HUES6 (cell line): ENCODE data around the gene CACNA1B.

Source experiments
- H3K27ac ChIP-seq: 2 replicates; pipeline ENCODE4 v1.7.0; 2013; ENCODE audit warnings: low read depth, mild to moderate bottlenecking, low read length, inconsistent platforms
- H3K27me3 ChIP-seq: 2 replicates; pipeline ENCODE4 v1.6.1; 2013; ENCODE audit warnings: low read length; ENCODE audit not compliant: control insufficient read depth, insufficient read depth
- H3K36me3 ChIP-seq: 2 replicates; pipeline ENCODE4 v1.6.1; 2013; ENCODE audit warnings: low read length; ENCODE audit not compliant: control insufficient read depth, insufficient read depth
- H3K4me1 ChIP-seq: 2 replicates; pipeline ENCODE4 v1.6.1; 2013; ENCODE audit warnings: low read length; ENCODE audit not compliant: control insufficient read depth, insufficient read depth
- H3K4me3 ChIP-seq: 2 replicates; pipeline ENCODE4 v1.5.1; 2013; ENCODE audit warnings: low read depth, low read length
- H3K9ac ChIP-seq: one replicate; pipeline ENCODE4 v1.6.1; 2013; ENCODE audit warnings: mild to moderate bottlenecking, low read length
- H3K9me3 ChIP-seq: 2 replicates; pipeline ENCODE4 v1.6.1; 2013; ENCODE audit warnings: low read depth, low read length; ENCODE audit not compliant: control insufficient read depth, insufficient read depth

The CACNA1B gene

DNA sequence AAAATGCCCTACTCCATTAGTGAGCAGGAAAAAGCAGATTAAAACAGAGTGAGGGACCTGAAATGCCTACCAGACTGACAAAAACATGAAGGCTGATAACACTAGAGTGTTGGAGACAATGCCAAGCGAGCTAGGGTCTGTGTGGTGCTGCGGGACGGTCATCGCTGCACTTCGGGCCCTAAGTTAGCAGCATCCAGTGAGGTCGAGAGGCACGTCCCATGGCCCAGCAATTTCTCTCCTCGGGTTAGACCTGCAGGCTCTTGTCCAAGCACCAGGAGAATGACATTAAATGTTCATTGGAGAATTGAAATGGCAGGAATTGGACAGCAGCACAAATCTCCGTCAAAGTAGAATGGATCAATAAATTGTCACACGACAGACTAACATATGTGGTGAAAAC is 5.3 kb upstream of the CACNA1B start:
- no peak overlapping the region for H3K27ac ChIP-seq
- H3K4me1 ChIP-seq = no peaks in the 10 kb centered on the region
- no peaks in the 10 kb centered on the region for H3K36me3 ChIP-seq
- H3K9ac ChIP-seq = no peak overlapping the region
- peaks cover 48% of the 10 kb centered on the region for H3K27me3 ChIP-seq
- H3K4me3 ChIP-seq = no peak overlapping the region
- no peaks in the 10 kb centered on the region for H3K9me3 ChIP-seq

DNA sequence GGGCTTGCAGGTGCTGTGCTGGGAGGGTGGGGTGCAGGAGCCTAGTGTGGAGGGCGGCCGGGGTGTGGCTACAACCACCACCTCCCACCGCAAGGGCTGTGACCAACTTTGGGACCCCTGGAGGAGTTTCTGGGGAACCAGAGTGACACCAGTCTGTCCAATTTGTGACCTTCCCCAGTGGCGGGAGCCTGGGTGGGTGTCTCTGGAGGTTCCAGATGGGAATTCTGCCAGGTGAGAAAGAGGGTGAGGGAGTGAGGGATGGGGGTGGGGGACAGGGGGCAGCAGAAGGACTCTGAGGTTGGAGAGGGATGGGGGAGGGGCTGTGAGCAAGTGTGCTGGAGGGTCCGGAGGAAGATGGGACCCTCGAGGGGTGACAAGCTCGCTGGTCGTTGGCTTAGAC is 4.2 kb upstream of the CACNA1B start:
- Histone ChIP-seq H3K9ac (no peak overlapping the region), H3K27me3 (peaks cover 52% of the 10 kb centered on the region), H3K9me3 (no peaks in the 10 kb centered on the region), H3K4me3 (no peak overlapping the region), H3K36me3 (no peaks in the 10 kb centered on the region), H3K4me1 (no peaks in the 10 kb centered on the region; the same call in 1 of the 2 replicates), H3K27ac (no peak overlapping the region)

DNA sequence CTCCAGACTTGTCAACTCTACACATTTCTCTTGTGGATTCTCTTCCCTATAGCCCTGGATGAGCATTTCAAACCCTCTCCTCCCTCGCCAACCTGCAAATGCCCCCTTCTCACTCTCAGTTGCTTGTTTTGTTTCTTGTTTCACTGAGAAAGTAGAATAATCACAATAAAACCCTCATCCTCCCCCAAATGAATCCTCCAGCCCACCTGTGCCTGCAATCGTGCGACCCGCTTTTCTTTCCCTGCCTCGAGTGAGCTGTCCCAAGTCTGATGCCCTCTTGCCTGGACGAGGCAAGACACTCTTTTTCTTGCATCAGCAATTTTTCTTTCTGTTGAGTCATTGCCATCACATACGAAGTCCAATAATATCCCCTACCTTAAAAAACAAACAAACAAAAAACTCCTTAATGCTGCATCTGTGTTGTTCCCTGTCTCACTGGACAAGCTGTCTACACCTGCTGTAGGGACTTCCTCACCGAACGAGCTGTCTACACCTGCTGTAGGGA is 3.7 kb upstream of the CACNA1B start:
- H3K4me1 ChIP-seq = no peaks in the 10 kb centered on the region; the same call in 1 of the 2 replicates
- no peaks in the 10 kb centered on the region for H3K36me3 ChIP-seq
- peaks cover 53% of the 10 kb centered on the region for H3K27me3 ChIP-seq
- no peak overlapping the region for H3K27ac ChIP-seq
- no peak overlapping the region for H3K9ac ChIP-seq
- H3K4me3 ChIP-seq = no peak overlapping the region
- H3K9me3 ChIP-seq = no peaks in the 10 kb centered on the region

DNA sequence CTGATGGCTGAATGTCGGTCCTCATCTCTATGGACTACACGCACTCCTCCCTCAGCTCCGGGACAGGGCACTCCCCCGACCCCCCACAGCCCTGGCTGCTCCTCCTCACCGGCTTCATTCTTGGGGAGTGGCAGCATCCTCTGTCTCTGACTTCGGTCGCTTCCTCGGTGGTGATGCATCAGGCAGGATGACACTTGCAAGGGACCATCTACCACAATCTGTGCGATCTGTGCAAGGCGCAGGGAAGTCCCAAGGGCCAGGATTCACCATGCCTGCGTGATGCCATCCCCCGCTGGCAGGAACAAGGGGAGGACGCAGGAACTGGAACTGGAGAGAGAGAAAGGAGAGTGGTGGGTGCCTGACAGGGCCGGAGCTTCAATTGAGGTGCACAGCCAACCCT is 2.2 kb upstream of the CACNA1B start:
- Histone ChIP-seq H3K27ac (no peak overlapping the region), H3K9me3 (no peaks in the 10 kb centered on the region), H3K4me3 (no peak overlapping the region), H3K4me1 (no peaks in the 10 kb centered on the region; the same call in 1 of the 2 replicates), H3K36me3 (no peaks in the 10 kb centered on the region; the same call in 1 of the 2 replicates), H3K9ac (no peak overlapping the region), H3K27me3 (peaks cover 53% of the 10 kb centered on the region)

DNA sequence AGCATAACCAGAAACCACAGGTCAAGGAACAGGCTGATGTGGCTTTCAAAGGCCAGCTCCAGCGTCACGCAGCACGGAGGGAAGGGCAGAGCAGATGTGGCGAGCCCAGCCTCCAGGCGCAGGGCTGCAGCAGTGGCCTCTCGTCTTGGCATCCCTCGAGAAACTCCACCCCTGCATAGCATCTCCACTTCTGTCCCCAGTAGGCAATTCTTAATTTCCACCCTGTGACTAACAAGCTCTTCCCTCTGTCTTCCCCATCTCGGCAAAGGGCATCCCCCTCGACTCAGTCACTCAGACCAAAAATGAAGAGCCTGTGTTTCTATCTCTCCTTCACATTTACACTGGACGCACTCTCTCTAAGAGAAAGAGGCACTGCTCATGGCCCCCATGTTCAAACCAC is 1.7 kb upstream of the CACNA1B start:
- no peaks in the 10 kb centered on the region for H3K9me3 ChIP-seq
- no peaks in the 10 kb centered on the region; the same call in 1 of the 2 replicates for H3K4me1 ChIP-seq
- H3K36me3 ChIP-seq = no peaks in the 10 kb centered on the region; the same call in 1 of the 2 replicates
- peaks cover 53% of the 10 kb centered on the region for H3K27me3 ChIP-seq
- H3K27ac ChIP-seq = no peak overlapping the region
- H3K4me3 ChIP-seq = no peak overlapping the region
- H3K9ac ChIP-seq = no peak overlapping the region

DNA sequence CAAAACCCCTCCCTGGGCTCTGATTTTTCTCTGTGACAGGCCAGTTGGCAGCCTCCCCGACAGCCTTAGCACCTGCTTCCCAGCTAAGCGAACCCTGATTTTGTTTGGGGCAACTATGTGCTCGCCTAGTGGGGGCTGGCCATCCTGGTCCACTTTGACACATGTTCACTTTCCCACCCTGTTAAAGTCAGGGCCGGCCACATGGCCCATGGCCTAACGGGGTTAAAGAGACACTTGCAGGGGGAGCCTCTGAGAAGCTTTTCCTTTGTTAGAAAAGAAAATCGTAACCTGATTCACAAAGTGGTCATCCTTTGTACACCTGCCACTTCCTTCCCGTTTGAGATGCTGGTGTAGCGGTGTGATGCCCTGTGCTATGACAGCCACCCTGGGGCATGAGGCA is 1.3 kb upstream of the CACNA1B start:
- Histone ChIP-seq H3K27me3 (peaks cover 53% of the 10 kb centered on the region), H3K27ac (no peak overlapping the region), H3K4me1 (no peaks in the 10 kb centered on the region; the same call in 1 of the 2 replicates), H3K9me3 (no peaks in the 10 kb centered on the region), H3K9ac (no peak overlapping the region), H3K4me3 (no peak overlapping the region), H3K36me3 (peaks cover 3% of the 10 kb centered on the region; the same call in 1 of the 2 replicates)

DNA sequence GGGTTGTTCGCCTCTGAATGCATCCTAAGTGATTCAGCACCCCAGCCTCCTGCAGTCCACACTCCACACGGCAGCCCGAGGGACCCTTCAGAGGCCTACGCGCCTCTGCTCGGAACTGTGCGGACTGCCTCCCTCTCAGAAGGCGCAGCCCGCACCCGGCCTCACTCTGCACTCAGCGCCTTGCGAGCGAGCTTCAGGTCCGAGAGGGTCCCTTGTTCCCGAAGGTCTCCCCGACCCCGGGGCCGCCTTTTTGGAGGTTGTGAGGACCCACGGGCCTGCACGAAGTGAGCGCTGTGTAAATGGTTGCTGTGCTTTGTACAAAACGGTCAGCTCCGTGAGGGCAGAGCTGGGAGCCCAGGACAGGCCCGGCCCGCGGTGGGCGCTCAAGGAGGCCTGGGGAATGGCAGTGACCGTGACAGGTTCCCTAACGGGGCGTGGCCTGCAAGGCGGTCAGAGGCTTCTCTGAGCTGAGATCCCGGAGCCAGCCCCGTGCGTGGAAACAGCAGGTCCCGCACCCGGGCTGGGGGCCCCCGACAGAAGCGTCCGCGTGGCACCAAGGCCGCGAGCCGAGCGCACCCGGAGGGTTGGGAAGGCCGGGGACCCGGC is 698 bp upstream of the CACNA1B start:
- Histone ChIP-seq H3K9ac (no peak overlapping the region), H3K4me1 (no peaks in the 10 kb centered on the region; the same call in 1 of the 2 replicates), H3K27ac (no peak overlapping the region), H3K9me3 (no peaks in the 10 kb centered on the region), H3K4me3 (peak overlapping the region; percentile 51), H3K36me3 (peaks cover 9% of the 10 kb centered on the region; the same call in 1 of the 2 replicates), H3K27me3 (peaks cover 53% of the 10 kb centered on the region)

DNA sequence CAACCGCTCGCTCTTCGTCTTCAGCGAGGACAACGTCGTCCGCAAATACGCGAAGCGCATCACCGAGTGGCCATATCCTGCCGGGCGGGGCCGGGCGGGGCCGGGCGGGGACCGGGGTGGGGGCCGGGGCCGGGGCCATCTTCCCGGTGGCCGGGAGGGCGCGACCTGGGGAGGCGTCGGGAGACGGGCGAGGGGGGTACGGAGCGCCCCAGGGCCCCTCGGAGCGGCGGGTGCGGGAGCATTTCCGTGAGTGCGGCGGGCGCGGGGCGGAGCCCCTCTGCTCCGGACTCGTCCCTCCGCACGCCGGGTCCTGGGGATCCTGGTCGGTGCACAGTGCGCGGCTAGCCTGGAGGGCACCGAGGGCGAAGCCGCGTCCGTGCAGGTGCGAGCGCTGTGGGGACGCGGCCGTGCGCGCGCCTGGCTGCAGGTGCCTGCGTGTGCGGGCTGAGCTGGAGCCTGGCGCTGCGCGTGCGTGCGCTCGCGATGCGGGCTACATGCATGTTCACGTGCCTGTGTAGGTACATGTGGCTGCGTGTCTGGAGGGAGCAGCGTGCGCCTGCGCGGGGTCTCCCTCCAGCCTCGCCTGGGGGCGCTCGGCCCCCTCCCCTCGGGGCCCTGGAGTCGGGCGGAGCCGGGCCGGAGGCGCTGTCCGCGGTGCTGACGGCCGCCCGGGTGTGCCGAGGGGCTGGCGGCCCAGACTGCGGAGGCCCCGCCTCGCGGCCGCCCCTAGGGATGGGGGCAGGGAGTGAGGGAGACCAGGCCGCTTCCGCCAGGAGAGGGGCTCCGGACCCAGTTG is 762 bp downstream of the CACNA1B start:
- peak overlapping the region; percentile 46 for H3K9ac ChIP-seq
- peaks cover 14% of the 10 kb centered on the region for H3K36me3 ChIP-seq
- H3K27ac ChIP-seq = no peak overlapping the region
- H3K27me3 ChIP-seq = peaks cover 41% of the 10 kb centered on the region
- no peaks in the 10 kb centered on the region for H3K9me3 ChIP-seq
- peak overlapping the region; percentile 74 for H3K4me3 ChIP-seq
- H3K4me1 ChIP-seq = no peaks in the 10 kb centered on the region; the same call in 1 of the 2 replicates

DNA sequence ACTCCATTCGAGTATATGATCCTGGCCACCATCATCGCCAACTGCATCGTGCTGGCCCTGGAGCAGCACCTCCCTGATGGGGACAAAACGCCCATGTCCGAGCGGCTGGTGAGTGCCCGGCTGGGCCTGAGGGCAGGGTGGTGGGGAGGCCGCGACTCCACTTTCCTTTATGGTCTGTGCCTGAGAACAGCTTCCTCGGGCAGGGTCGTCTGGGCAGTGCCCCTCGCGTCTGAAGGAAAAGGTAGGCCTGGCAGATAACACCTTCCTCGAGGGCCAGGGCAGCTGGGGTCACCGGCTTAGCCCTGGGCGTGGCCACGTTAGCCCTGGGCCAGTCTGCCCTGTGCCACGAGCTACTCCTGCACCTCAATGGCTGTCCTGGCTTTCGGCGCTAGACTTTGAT is 1.5 kb downstream of the CACNA1B start:
- Histone ChIP-seq H3K27ac (no peak overlapping the region), H3K4me3 (peak overlapping the region; percentile 74), H3K36me3 (peaks cover 14% of the 10 kb centered on the region), H3K27me3 (peaks cover 35% of the 10 kb centered on the region), H3K4me1 (no peaks in the 10 kb centered on the region; the same call in 1 of the 2 replicates), H3K9me3 (no peaks in the 10 kb centered on the region), H3K9ac (no peak overlapping the region)

DNA sequence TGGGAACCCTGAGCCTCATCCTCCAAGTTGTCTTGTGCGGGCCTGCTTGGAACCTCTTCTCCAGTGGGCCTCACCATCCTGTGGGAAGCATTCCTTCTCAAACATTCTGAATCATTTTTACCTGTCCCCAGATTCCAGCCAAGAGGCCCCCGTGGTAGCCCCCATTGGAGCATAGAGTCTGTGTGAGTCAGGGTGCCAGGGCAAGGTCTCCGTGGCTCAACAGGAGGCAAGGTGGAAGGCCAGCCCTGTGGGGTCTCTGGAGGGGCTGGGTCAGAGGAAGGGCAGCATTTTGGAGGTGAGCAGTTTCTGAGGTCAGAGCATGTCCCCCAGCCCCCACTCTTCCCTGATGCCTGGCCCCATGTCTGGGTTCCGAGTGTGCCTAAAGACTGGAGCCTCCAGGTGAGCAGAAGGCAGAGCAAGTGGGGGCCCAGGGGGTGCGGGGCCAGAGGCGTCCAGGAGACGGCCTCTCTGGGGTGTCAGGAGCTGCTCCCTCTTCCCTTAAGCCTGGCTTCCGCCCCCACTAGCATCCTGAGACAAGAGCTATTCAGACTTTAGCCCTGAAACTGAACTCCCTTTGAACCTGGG is 2.1 kb downstream of the CACNA1B start:
- Histone ChIP-seq H3K4me3 (no peak overlapping the region), H3K9ac (no peak overlapping the region), H3K36me3 (peaks cover 14% of the 10 kb centered on the region), H3K4me1 (no peaks in the 10 kb centered on the region; the same call in 1 of the 2 replicates), H3K27me3 (peaks cover 32% of the 10 kb centered on the region), H3K9me3 (no peaks in the 10 kb centered on the region), H3K27ac (no peak overlapping the region)
